Choroid plexus epithelial cell (primary cell): ENCODE results near the gene ABCA13.
A peak's percentile ranks its signal among the peaks of the same experiment; 100 is the strongest.
"Not testable (repeated sequence)": the region's sequence is repeated elsewhere in the genome, so short reads cannot be mapped to it uniquely, and the experiment has no call there.

Experiments
- DNase-seq: peaks from one replicate; pipeline ENCODE4 v3.0.0-alpha.2; 2010; ENCODE audit warnings: low read depth
- H3K4me3 ChIP-seq: 2 replicates; pipeline ENCODE4 v1.5.1; 2011; ENCODE audit warnings: low read depth, mild to moderate bottlenecking, control low read depth, low read length, moderate library complexity
- TF ChIP-seq, protein P1 (sequence below): conservative IDR thresholded peaks from 2 replicates; pipeline ENCODE4 v1.5.1; 2011; ENCODE audit warnings: low read depth, mild to moderate bottlenecking, control low read depth, inconsistent platforms, low read length, moderate library complexity

ABCA13 gene

DNA sequence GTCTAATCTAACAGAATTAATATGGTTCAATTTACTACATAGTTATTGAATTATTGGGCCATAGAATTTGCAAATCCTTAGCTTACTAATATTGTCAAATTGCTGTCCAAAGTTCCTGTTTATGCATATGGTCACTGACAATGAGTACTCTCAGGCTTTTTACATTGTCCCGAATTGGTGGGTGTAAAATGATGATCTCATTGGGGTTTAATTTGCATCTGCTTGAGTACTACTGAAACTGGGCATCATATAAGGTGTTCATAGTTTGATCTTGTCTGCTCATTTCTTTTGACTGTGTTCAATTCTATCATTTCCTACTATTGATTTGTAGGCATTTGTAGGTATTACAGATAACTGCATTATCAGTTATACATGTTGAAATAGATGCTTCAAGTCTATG is 12.7 kb downstream of the ABCA13 start:
- no peak for DNase-seq
- TF ChIP-seq, protein P1, sequence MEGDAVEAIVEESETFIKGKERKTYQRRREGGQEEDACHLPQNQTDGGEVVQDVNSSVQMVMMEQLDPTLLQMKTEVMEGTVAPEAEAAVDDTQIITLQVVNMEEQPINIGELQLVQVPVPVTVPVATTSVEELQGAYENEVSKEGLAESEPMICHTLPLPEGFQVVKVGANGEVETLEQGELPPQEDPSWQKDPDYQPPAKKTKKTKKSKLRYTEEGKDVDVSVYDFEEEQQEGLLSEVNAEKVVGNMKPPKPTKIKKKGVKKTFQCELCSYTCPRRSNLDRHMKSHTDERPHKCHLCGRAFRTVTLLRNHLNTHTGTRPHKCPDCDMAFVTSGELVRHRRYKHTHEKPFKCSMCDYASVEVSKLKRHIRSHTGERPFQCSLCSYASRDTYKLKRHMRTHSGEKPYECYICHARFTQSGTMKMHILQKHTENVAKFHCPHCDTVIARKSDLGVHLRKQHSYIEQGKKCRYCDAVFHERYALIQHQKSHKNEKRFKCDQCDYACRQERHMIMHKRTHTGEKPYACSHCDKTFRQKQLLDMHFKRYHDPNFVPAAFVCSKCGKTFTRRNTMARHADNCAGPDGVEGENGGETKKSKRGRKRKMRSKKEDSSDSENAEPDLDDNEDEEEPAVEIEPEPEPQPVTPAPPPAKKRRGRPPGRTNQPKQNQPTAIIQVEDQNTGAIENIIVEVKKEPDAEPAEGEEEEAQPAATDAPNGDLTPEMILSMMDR: no peak
- no peak overlapping the region for H3K4me3 ChIP-seq

DNA sequence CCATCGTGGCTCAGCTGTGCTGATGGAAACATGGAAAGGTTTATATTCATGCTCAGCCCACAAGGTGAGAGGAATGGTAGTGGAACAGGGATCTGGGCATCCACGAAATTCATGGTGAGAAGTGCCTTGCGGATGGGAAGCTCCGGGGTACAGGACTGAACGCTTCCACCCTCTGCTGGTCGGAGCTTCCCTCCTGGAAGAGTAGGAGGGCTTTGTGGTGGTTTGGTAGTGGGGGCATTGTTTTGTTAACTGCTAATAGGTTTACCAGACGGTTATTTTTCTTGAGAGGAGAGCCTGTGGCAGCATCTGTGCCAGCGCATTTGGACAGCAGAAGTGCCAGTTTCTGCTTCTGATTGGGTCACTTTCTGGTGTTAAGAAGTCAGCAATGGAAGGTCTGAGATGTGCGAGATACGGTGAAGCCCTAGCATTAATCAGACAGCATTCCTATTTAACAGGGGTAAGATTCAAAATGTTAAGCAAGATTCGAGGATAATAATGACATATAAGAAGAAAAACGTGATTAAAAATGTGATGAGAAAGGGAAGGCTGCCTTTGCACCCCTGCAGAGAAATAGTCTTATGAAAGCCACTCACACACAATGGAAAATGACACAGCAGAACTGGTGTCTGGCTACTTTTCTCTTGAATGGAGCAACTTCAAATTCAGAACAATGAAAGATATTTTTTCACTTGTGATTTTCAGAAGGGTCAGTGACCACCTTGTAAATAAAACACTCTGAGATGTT is 17.7 kb downstream of the ABCA13 start:
- TF ChIP-seq, protein P1: peak; percentile 16
- peak; percentile 87 for DNase-seq
- no peak overlapping the region for H3K4me3 ChIP-seq

DNA sequence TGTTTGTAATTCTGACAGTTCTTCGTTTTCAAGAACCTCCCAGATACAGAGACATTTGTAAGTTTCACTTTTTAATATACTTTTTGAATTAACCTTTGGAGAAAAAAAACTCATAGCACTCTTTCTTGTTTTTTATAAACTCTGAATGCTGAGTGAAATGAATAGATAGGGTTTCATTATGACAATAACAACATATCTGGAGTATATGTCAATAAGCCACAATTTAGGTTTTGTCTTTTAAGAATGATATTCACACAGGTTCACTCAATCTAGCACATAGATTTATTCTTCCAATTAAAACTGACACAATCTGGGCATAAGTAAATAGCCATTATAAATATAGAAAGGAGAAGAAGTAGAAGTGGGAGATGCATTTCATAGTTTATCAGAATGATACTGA is 21.7 kb downstream of the ABCA13 start:
- TF ChIP-seq, protein P1: no peak

DNA sequence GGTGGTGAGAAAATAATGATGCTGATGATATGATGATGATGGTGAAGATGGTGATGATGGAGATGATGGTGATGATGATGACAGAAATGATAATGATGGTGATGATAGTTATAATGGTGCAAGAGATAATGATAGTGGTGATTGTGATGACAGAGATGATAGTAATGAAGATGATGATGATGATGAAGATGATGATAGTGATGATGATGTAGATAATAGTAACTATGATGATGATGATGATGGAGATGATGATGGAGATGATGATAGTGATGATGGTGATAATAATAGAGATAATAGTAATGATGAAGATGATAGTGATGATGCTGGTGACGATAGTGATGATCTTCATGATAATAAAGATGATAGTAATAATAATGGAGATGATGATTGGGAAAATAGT is 22.2 kb downstream of the ABCA13 start:
- no peak for DNase-seq
- no peak overlapping the region for H3K4me3 ChIP-seq
- TF ChIP-seq, protein P1: no peak

More for the DNA sequence above, 21.7 kb downstream of the ABCA13 start:
- no peak overlapping the region for H3K4me3 ChIP-seq
- DNase-seq: no peak

DNA sequence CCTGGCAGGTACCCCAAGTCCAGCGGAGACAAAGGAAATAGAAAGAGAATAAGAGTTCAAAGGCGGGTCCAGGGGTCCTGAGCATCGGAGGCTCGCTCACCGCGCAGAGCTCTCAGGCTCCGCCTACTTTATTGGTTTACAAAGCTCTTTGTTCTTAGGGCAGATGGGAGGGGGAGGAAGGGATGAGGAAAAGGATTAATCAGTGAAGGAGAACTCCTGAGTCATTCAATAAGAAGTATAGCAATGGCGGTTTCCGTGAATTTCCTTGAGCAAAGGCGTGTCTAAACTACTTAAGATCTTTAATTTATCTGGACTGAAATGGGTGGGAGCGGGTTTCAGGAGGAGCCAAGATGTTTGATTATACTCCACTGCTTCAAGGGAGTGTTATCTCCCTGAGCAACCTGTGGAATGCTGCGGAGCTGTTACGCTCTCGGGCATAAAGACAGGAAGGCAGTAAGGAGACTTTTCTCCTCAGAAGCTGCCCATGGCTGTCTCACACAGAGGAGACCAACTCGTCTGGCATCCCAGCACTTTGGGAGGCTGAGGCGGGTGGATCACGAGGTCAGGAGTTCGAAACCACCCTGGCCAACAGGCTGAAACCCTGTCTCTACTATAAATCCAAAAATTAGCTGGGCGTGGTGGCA is 29.8 kb downstream of the ABCA13 start:
- H3K4me3 ChIP-seq, DNase-seq: not testable (repeated sequence)

DNA sequence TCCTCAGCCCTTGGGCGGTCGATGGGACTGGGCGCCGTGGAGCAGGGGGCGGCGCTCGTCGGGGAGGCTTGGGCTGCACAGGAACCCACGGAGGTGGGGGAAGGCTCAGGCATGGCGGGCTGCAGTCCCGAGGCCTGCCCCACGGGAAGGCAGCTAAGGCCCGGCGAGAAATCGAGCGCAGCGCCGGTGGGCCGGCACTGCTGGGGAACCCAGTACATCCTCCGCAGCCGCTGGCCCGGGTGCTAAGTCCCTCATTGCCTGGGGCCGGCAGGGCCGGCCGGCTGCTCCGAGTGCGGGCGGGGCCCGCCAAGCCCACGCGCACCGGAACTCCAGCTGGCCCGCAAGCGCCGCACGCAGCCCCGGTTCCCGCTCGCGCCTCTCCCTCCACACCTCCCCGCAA is 31.7 kb downstream of the ABCA13 start:
- DNase-seq, H3K4me3 ChIP-seq: not testable (repeated sequence)

DNA sequence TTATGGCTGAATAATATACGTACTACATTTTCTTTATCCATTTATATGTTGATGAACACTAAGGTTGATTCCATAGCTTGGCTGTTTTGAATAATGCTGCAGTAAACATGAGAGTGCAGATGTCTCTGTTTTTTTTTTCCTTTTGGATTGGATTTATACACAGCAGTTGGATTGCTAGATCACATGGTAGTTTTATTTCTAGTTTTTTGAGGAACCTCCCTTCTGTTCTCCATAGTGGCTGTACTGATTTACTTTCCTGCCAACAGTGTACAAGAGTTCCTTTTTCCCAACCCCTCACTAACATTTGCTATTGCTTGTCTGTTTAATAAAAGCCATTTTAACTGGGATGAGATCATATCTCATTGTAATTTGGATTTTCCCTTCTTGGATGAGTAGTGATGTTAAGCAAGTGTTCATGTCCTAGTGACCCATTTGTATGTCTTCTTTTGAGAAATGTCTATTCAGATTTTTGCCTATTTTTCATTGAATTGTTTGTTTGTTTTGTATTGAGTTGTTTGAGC is 36.0 kb downstream of the ABCA13 start:
- TF ChIP-seq, protein P1: no peak
- no peak overlapping the region for H3K4me3 ChIP-seq
- DNase-seq: no peak
